CD4-positive, alpha-beta T cell (primary cell): Measurements from ENCODE around the gene YJEFN3. TPM values are rescaled to one million over a fixed set of nuclear protein-coding genes. Genes with fewer than 3 reads are reported as not detected.

Experiments
- ATAC-seq: fragments of 200-7000 bp; cut with Tn5 transposase; one replicate; pipeline ENCODE4 v1.10.0; 2022; ENCODE audit warnings: mild to moderate bottlenecking; ENCODE audit not compliant: poor library complexity
- CTCF ChIA-PET: fragments of 350-600 bp; sonication (Branson Sonifier 250); formaldehyde crosslinking; loops from one replicate; lab custom pipeline; 2021; ENCODE audit warnings: antibody characterized with exemption, inconsistent platforms; lab: Charles Lee
- POLR2A ChIA-PET: fragments of 350-600 bp; sonication (Branson Sonifier 250); formaldehyde crosslinking; loops from one replicate; lab custom pipeline; 2021; ENCODE audit warnings: antibody characterized with exemption, inconsistent platforms; lab: Charles Lee
- DNase-seq, 14 experiments: peaks; one replicate each; pipeline ENCODE4 v3.0.0-alpha.2; 2013 to 2020; ENCODE audit warnings: mixed read lengths in 2 of 14
- H3K27ac ChIP-seq, 2 donors: one replicate each; pipeline versions ENCODE4 v1.5.1 to v1.7.0; 2013; ENCODE audit warnings: low read length in 2 of 2, low read depth in 1 of 2, mild to moderate bottlenecking in 1 of 2
- H3K27me3 ChIP-seq, 2 experiments: 1 replicate in 1 of 2; 2 replicates in 1 of 2; pipeline versions ENCODE4 v1.6.1 to v1.7.0; 2013; ENCODE audit warnings: low read length in 2 of 2, control low read depth in 1 of 2, mild to moderate bottlenecking in 1 of 2, moderate library complexity in 1 of 2; ENCODE audit not compliant: insufficient read depth in 2 of 2, control insufficient read depth in 1 of 2
- H3K36me3 ChIP-seq: one replicate; pipeline ENCODE4 v1.6.1; 2013; ENCODE audit warnings: low read length, control low read depth; ENCODE audit not compliant: insufficient read depth
- H3K4me1 ChIP-seq: one replicate; pipeline ENCODE4 v1.6.1; 2013; ENCODE audit warnings: low read length, control low read depth; ENCODE audit not compliant: insufficient read depth
- H3K4me3 ChIP-seq: one replicate; pipeline ENCODE4 v1.5.1; 2013; ENCODE audit warnings: mild to moderate bottlenecking, low read length, moderate library complexity
- H3K9me3 ChIP-seq, 2 experiments: 1 replicate in 1 of 2; 2 replicates in 1 of 2; pipeline versions ENCODE4 v1.6.1 to v1.7.0; 2013; ENCODE audit warnings: low read length in 2 of 2, mild to moderate bottlenecking in 2 of 2, control low read depth in 1 of 2, moderate library complexity in 1 of 2; ENCODE audit not compliant: control insufficient read depth in 1 of 2, insufficient read depth in 1 of 2
- H3K27ac Mint-ChIP-seq: one replicate; pipeline ENCODE4 v1.8.0; 2020; ENCODE audit warnings: mixed read lengths
- H3K27me3 Mint-ChIP-seq: one replicate; pipeline ENCODE4 v1.8.0; 2021; ENCODE audit warnings: mixed read lengths
- H3K36me3 Mint-ChIP-seq: one replicate; pipeline ENCODE4 v1.8.0; 2021; ENCODE audit warnings: low read depth, mixed read lengths
- H3K4me1 Mint-ChIP-seq: one replicate; pipeline ENCODE4 v1.8.0; 2021; ENCODE audit warnings: low read depth, mixed read lengths
- H3K4me3 Mint-ChIP-seq: one replicate; pipeline ENCODE4 v1.8.0; 2020; ENCODE audit warnings: mild to moderate bottlenecking, mixed read lengths
- H3K9me3 Mint-ChIP-seq: one replicate; pipeline ENCODE4 v1.8.0; 2020; ENCODE audit warnings: mixed read lengths
- CTCF ChIP-seq: fragments of 200-600 bp; IDR thresholded peaks from one replicate; pipeline ENCODE4 v1.8.0; 2022; ENCODE audit warnings: antibody characterized with exemption, mild to moderate bottlenecking
- intact Hi-C, 2 experiments: fragments of 100-400 bp; cut with DNase I in 1 of 2; cut with micrococcal nuclease in 1 of 2; formaldehyde crosslinking; loops; one replicate each; pipeline versions ENCODE4 v1.15.1 to v1.9.0; 2023 to 2025; cut with DNase I, micrococcal nuclease
- total RNA-seq, 174 experiments: library from RNA in 2 of 174; stranded (reverse) in 2 of 174; gene quantifications; one replicate each; pipeline ENCODE4 v1.2.3 and lab custom pipeline; 2021 to 2026

YJEFN3 gene
- total RNA-seq, 2 experiments from 2014 or later: 3.7 to 4.4 TPM

GRCh38 chr19:19540064-19540714 lies 11.5 kb downstream of the YJEFN3 start:
- ChIA-PET POLR2A (interaction anchor here (0.7 to 1.6 kb wide), 2 partner anchors 128 to 129 kb away, joined by 3 to 6 read pairs; partner anchors contain the start of gene ZNF101), CTCF (no interaction called here)
- peak; percentile 19 for ATAC-seq

GRCh38 chr19:19540715-19541515 lies 12.2 kb downstream of the YJEFN3 start:
- no peaks in the 10 kb centered on the region for H3K27me3 Mint-ChIP-seq
- Histone ChIP-seq H3K36me3 (no peaks in the 10 kb centered on the region), H3K4me1 (peaks cover 47% of the 10 kb centered on the region), H3K27me3 (no peaks in the 10 kb centered on the region), H3K4me3 (peak overlapping the region; percentile 49), H3K9me3 (peaks cover 0 to 11% of the 10 kb centered on the region in 2 experiments), H3K27ac (no peak overlapping the region)
- no peak overlapping the region for H3K27ac Mint-ChIP-seq
- DNase-seq (peak; percentile 62 to 88 (median 73)), ATAC-seq (peak; percentile 85)
- H3K4me3 Mint-ChIP-seq: peak overlapping the region; percentile 82
- H3K36me3 Mint-ChIP-seq: no peaks in the 10 kb centered on the region
- intact Hi-C loops: no loop called here
- CTCF ChIA-PET: interaction anchor here (0.8 to 1.0 kb wide), 2 partner anchors 9 to 13 kb away, joined by 3 to 4 read pairs; no protein-coding TSS in a partner anchor
- POLR2A ChIA-PET: interaction anchor here (0.6 to 1.6 kb wide), 5 partner anchors 8 to 128 kb away, joined by 3 to 6 read pairs (median 3); partner anchors contain the start of gene ZNF101
- no peak for TF ChIP-seq CTCF
- peaks cover 33% of the 10 kb centered on the region for H3K4me1 Mint-ChIP-seq
- H3K9me3 Mint-ChIP-seq: no peaks in the 10 kb centered on the region

More at GRCh38 chr19:19540064-19540714, 11.5 kb downstream of the YJEFN3 start:
- no peak overlapping the region for H3K27ac Mint-ChIP-seq
- intact Hi-C loops: no loop called here
- no peak for TF ChIP-seq CTCF
- H3K4me3 Mint-ChIP-seq: peak overlapping the region; percentile 82
- H3K27me3 Mint-ChIP-seq: no peaks in the 10 kb centered on the region
- no peaks in the 10 kb centered on the region for H3K27me3 ChIP-seq
- H3K4me3 ChIP-seq: peak overlapping the region; percentile 49
- DNase-seq: peak; percentile 31 to 86 (median 60)
- no peaks in the 10 kb centered on the region for H3K36me3 ChIP-seq
- H3K4me1 ChIP-seq: peaks cover 47% of the 10 kb centered on the region
- no peaks in the 10 kb centered on the region for H3K9me3 Mint-ChIP-seq
- peaks cover 33% of the 10 kb centered on the region for H3K4me1 Mint-ChIP-seq
- no peaks in the 10 kb centered on the region for H3K36me3 Mint-ChIP-seq
- peaks cover 0 to 11% of the 10 kb centered on the region in 2 experiments for H3K9me3 ChIP-seq
- H3K27ac ChIP-seq: no peak overlapping the region

DNA sequence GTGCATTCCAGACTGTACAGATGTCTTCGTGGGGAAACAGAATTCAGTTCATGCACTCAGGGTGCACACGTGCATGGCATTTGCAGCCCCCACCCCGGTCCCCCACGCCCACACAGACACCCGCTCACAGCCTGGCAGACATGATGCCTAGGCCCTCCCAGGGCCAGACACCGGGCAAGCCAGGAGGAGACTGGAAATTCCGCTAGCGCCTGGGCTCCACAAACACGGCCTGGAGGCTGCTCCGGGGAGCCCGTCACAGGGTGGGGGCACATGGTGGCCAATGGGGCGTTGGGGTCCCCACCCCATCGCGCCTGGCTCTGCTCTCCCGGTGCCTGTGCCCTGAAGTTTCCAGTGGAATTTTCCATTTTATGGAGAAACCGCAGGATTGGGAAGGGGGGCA lies 12.9 kb downstream of the YJEFN3 start:
- peak overlapping the region; percentile 49 for H3K4me3 ChIP-seq
- intact Hi-C loops: no loop called here
- DNase-seq: no peak

More for the DNA sequence above, 12.9 kb downstream of the YJEFN3 start:
- CTCF ChIA-PET: interaction anchor here (0.8 to 1.0 kb wide), 2 partner anchors 9 to 13 kb away, joined by 3 to 4 read pairs; no protein-coding TSS in a partner anchor
- POLR2A ChIA-PET: interaction anchor here (0.6 to 1.6 kb wide), 4 partner anchors 9 to 126 kb away, joined by 3 to 6 read pairs (median 3); no protein-coding TSS in a partner anchor
- TF ChIP-seq CTCF: no peak
- Mint-ChIP-seq H3K4me3 (peak overlapping the region; percentile 82), H3K27ac (no peak overlapping the region), H3K9me3 (no peaks in the 10 kb centered on the region), H3K36me3 (no peaks in the 10 kb centered on the region), H3K27me3 (no peaks in the 10 kb centered on the region), H3K4me1 (peaks cover 33% of the 10 kb centered on the region)
- no peaks in the 10 kb centered on the region for H3K27me3 ChIP-seq
- no peaks in the 10 kb centered on the region for H3K36me3 ChIP-seq
- no peak overlapping the region for H3K27ac ChIP-seq
- H3K9me3 ChIP-seq: peaks cover 0 to 11% of the 10 kb centered on the region in 2 experiments
- ATAC-seq: no peak
- peaks cover 47% of the 10 kb centered on the region for H3K4me1 ChIP-seq
